NCI-H1105 treated with DMSO at 0.1 percent for 48 hours (cell line): ENCODE measurements around the gene MARCHF9.
"Not testable (repeated sequence)": the region's sequence is repeated elsewhere in the genome, so short reads cannot be mapped to it uniquely, and the experiment has no call there.

Experiments
- DNase-seq: peaks from one replicate; lab custom pipeline; 2025; lab: John Stamatoyannopoulos, UW

The MARCHF9 gene

DNA sequence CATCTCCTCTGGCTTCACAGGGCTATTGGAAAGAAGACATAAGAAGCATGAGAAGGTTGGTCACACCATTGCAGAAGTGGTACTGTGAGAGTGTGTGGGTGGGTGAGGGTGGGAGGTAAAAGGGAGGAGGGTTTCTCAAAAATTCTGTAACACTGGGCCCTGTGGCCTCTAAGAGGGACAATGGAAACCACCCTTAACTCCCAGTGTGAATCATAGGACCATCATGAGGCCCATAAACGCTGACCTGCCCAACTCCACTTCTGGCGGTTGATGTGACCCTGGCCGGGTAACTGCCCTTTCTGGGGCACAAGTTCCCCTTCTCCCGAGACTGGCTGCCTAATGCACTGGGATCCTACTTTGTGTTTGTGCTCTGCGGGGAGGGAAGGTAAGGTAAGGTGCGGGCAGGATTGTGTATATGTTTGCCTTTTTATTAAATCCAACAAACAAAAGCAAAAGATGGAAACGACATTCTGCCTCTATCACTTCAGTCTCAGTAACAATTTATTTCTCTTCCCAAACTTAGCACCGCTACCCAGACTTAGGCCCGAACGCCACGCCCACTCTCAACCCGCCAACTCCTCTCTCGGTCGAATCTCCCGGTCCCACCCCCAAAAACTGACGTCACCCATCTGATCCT is 16.5 kb downstream of the MARCHF9 start:
- peak; percentile 71 for DNase-seq

GRCh38 chr12:57771873-57772428 is 17.0 kb downstream of the MARCHF9 start, which contains the start of gene METTL1:
Gene METTL1, minus strand, starts transcription at chr12:57772105. Its CDS starts 22 bp downstream, at chr12:57772083.
- peak; percentile 81 for DNase-seq

DNA sequence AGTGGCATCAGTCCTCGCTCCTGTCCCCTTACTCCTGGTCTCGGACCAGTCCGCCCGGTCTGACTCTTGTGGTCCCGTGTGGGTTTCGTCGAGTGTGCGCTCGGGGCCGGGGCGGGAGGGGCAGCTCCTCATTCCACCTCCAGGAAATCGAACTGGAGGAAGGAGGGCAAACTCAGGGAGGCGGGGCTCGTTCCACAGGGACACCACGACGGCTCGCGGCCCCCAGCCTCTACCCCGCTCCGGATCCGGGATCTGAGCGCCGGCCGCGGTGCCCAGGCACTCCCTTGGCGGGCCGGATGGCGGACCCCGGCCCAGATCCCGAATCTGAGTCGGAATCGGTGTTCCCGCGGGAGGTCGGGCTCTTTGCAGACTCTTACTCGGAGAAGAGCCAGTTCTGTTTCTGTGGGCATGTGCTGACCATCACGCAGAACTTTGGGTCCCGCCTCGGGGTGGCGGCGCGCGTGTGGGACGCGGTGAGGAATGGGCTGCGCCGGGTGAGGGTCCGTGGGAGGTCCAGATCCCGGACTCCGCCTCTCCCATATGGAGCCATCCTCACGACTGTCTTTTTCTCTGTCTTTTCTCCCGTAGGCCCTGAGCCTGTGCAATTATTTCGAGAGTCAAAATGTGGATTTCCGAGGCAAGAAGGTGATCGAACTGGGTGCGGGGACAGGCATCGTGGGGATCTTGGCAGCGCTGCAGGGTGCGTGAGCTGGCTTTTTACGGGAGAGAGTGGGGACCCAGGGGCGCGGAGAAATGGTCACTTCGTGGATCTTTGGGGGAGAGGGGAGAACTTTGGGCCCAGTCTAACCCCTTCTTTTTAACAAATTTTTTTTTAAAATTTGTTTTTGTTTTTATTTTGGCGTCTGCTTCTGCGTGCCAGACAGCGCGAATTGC is 17.8 kb downstream of the MARCHF9 start, which contains the start of gene EEF1AKMT3:
Gene EEF1AKMT3, plus strand, starts transcription at position 186 of the 894 bp plus-strand sequence. Its CDS starts 111 bp downstream, at position 297.
- no peak for DNase-seq

GRCh38 chr12:57774634-57775033 is 19.7 kb downstream of the MARCHF9 start:
- DNase-seq = not testable (repeated sequence)

GRCh38 chr12:57775044-57775443 is 20.1 kb downstream of the MARCHF9 start:
- DNase-seq = no peak

- DNase-seq = no peak
Measured at GRCh38 chr12:57775563-57776246, 20.8 kb downstream of the MARCHF9 start.

- DNase-seq = no peak
Measured at GRCh38 chr12:57776247-57776587, 21.3 kb downstream of the MARCHF9 start.

DNA sequence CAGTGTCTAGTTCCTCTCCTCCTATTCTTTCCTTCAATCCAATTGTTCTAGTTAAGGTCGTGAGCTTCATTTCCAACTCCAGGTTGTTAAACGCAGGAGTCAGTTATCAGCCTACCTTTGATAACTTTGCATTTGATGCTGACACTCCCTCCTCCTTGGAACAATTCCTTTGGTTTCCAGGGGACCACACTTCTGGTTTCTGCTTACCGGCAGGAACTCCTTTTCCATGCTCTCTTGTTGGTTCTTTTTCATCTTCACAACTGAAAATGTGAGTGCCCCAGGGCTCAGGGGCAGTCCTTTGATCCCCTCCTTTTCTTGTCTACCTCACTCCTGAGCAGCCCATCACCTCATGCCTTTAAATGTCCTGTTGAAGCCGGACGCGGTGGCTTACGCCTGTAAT is 22.5 kb downstream of the MARCHF9 start:
- DNase-seq = no peak

DNA sequence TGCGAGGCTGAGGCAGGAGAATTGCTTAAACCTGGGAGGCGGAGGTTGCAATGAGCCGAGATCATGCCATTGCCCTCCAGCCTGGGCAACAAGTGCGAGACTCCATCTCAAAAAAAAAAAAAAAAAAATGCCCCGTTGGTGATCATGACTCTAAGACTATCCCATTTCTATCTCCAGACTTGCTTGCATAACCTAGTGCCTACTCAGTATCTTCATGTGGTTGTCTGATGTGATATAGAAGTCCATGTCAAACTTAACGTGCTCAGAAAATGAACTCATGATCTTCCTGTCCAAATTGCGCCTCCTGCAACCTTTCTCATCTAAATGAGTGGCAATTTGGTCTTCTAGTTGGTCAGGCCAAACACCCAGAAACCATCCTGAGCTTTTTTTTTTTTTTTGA is 23.0 kb downstream of the MARCHF9 start:
- no peak for DNase-seq

DNA sequence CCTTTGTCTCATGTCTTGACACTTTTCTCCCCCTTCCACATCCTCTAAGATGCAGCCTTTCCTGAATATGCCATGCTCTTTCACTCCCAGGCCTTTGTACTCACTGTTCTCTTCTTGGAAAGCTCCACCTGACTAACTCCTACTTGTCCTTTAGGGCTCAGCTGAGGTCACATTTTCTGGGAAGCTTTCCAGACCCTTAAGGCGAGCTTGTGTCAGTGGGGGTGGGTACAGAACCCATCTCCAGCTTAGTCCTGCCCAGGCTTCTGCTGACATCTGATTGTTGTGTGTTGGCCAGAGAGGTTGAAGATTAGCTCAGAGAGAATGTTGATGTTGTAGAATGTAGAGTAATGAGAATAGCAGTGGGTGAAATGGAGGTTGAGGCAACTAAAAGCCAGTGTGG is 24.8 kb downstream of the MARCHF9 start:
- no peak for DNase-seq

DNA sequence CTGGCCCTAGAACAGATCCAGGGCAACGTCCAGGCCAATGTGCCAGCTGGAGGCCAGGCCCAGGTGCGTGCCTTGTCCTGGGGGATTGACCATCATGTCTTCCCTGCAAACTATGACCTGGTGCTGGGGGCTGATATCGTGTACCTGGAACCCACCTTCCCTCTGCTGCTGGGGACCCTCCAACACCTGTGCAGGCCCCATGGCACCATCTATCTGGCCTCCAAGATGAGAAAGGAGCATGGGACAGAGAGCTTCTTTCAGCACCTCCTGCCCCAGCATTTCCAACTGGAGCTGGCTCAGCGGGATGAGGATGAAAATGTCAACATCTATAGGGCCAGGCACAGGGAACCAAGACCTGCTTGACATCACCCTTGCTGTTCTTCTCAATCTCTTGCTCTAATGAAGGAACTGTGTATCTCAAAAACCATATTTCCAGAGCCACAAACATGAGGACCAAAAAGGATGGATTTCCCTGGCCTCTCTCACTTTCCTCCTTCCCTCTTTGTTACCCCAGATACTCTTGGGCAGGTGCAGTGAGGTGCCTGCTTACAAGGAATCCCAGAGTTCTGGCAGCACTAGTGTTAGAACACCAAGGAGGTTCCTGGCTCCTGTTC is 25.5 kb downstream of the MARCHF9 start:
- DNase-seq = no peak

DNA sequence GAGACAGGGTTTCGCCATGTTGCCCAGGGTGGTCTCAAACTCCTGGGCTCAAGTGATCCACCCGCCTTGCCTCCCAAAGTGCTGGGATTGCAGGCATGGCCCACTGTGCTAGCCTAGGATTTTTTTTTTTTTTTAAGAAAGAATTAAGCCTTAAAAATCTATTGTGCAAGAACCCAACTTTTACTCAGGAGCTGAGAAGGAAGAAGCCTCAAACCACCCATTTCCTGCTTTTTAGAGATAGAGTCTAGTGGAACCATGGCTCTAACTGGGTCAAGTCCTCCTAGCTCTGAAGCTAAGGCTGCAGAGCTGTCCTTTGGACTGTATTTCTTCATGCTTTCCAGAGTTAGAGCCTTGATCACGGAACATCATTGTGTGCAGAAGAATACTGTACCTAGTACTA is 26.3 kb downstream of the MARCHF9 start:
- no peak for DNase-seq

DNA sequence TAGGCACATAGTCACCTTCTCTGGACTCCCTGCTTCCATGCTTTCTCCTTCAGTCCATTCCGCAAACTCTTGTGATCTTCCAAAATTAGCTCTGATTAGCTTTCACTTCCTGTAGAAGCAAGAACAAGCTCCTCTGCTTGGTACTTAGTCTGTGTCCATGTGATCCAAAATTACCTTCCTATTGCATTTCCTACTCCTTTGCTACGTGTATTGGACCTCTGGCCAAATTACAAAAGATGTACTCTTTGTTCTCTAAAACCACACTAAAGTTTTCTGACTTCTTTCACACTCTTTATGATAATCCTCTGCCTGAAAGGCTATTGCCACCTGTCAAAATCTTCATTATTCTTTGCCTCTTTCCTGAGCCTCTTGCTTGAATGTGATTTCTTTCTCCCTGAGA is 26.9 kb downstream of the MARCHF9 start:
- no peak for DNase-seq

DNA sequence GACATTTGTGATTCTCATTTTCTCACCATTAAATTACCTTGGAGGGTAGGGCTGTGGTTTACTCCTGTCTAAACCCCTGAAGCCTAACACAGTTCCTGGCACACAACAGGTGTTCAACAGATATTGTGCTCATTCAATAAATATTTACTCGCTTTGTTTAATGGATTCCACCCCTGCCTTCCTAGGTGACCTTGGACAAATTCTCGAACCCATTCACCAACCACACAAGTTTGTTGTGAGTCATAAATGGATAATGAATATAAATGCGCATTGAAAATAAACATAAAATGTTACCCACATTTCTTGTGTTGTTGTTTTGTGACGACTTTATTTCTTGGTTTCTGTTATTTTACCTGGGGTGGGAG is 27.3 kb downstream of the MARCHF9 start:
- DNase-seq = no peak

GRCh38 chr12:57782608-57783465 is 27.9 kb downstream of the MARCHF9 start, which contains the start of gene TSFM:
Gene TSFM, plus strand, starts transcription at chr12:57782787. Its CDS starts 15 bp downstream, at chr12:57782802.
- peak; percentile 73 for DNase-seq

DNA sequence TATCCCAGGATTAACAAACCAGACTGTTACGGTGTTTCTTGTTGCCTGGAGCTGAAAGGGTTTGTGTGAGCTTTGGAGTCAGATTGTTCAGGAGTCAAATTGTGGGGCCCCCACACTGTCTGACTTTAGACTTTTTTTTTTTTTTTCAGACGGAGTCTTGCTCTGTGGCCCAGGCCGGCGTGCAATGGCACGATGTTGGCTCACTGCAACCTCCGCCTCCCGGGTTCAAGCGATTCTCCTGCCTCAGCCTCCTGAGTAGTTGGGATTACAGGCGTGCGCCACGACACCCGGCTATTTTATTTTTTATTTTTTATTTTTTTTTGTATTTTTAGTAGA is 28.5 kb downstream of the MARCHF9 start:
- DNase-seq = no peak

- DNase-seq = no peak
Measured at GRCh38 chr12:57783861-57784260, 29.0 kb downstream of the MARCHF9 start.

GRCh38 chr12:57793920-57794319 is 39.0 kb downstream of the MARCHF9 start:
- DNase-seq = no peak

DNA sequence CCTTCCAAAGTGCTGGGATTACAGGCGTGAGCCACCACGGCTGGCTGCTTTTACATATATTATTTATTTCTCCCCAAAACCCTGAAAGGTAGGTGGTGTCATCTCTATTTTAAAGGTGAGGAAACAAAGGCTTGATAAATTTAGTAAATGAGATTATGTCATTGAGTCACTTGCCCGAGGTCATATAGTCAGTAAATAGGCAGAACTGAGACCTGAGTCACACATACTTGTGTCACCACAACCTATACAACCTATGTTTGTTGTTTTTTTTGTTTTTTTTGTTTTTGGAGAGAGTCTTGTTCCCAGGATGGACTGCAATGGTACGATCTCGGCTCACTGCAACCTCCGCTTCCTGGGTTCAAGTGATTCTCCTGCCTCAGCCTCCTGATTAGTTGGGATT is 40.5 kb downstream of the MARCHF9 start:
- no peak for DNase-seq

DNA sequence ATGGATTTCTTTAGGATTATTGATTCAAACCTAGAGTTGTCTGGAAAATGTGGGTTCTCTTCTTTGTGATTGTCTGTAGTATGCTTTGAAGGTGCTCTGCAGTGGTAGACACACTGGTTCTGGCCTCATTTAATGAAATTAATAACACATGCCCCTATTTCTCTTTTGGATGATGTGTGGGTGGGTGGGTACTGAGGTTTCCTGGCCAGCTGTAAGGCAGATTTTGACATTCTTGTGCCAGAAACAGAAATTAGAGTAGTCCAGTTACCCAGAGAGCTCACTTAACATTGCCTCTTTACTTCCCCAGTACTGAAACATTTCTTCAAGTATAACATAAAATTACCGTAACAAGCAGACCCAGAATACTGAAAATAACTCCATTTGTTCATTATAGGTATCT is 42.1 kb downstream of the MARCHF9 start:
- DNase-seq = no peak

GRCh38 chr12:57797933-57798332 is 43.0 kb downstream of the MARCHF9 start:
- DNase-seq = no peak
